ENCODE data around the gene TDRD3.

- no peak for TF ChIP-seq CTCF (conservative IDR thresholded peaks at IDR 0.05 in 1 of 2, IDR thresholded peaks at IDR 0.05 in 1 of 2; ENCODE audit: low read depth in 1 of 2, low read length in 2 of 2)
- no peak for TF ChIP-seq EZH2 (IDR thresholded peaks at IDR 0.05; ENCODE audit: low read length, missing control alignments)
Measured at GRCh38 chr13:60386250-60386649, 10.8 kb upstream of the TDRD3 start.

All from fibroblast of lung (primary cell).